SW 1271 (cell line): Measurements from ENCODE around the gene UPP1.
A peak's percentile ranks its signal among the peaks of the same experiment; 100 is the strongest.

Source experiments
- DNase-seq, 2 experiments: peaks; one replicate each; lab custom pipeline; 2025; lab: John Stamatoyannopoulos, UW

Gene UPP1

DNA sequence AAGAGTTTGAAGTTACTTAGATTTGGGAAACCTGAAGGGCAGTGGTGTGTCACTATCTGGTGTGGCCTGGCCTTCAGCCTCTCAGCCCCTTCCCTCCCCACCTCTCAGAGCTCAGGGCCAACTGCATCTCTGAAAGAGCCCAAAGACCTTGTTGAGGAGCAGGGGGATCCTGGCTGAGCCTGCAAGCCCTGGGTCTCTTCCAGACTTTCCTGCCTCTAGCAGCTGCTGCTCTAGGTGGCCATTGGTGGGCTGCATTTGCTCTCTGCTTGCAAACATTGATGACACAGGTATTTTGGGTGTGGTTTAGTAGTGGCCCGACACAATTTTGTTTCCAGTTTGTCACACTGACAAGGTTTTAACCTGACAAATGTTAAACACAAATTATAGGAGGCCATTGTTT lies 3.1 kb upstream of the UPP1 start:
- DNase-seq: no peak

GRCh38 chr7:48087349-48087748 lies 1.7 kb upstream of the UPP1 start:
- DNase-seq: peak in 1 of 2 experiments; percentile 17

- peak; percentile 69 to 88 for DNase-seq
These were observed 463 bp upstream of the UPP1 start for GRCh38 chr7:48088559-48089045.

DNA sequence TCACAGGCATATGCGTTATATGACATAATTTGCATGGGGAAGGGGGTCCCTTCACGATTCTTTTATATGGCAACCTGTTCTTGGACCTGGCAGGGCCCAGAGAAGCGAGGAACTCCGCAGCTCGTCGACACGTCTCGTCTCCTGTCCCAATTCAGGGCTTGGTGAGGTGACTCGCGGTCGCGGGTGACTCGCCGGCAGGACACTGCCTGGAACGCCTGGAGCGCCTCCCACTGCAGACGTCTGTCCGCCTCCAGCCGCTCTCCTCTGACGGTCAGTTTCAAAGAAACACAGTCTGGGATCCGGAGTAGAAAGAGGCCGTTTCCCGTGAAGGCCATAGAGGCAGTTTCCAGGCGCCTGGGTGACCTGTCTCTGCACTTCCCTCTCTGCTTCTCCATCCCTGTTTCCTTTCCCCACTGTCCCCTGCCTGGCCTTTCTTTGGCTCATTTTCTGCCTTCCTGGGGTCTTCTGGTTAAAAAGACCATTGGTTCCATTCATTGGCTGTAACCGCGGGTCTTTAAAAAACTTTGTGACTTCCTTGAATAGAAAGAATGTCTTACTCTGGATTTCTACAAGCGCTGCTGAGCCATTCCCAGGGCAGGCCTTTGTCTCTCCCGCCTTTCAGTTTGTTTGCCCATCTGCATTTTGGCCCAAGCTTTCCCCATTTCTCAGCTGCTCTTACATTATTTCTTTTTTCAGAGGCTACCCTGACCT lies 1.2 kb downstream of the UPP1 start:
- DNase-seq: no peak

- DNase-seq: no peak
These were observed 2.7 kb downstream of the UPP1 start for GRCh38 chr7:48091506-48092433.

GRCh38 chr7:48094861-48095293 lies 5.8 kb downstream of the UPP1 start:
- DNase-seq: peak in 1 of 2 experiments; percentile 9

- DNase-seq: no peak
These were observed 7.2 kb downstream of the UPP1 start for GRCh38 chr7:48096273-48096672.

- DNase-seq: no peak
These were observed 8.6 kb downstream of the UPP1 start for GRCh38 chr7:48097521-48098231.

DNA sequence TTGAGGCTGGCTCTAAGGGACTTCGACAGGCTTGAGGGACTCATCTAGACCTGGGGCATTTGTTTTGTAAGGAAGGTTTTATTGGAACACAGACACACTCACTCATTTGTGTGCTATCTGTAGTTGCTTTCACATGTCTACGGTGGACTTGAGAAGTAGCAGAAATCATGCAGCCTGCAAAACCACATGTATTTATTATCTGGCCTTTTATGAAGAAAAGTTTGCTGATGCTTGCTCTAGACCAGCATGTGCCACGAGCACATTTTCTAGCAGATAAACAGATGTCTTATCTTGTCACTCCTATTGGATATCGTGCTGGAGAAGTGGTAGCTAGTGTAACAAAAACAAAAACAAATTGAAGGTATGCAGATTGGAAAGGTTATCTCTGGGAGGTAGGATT lies 9.8 kb downstream of the UPP1 start:
- DNase-seq: no peak

- DNase-seq: no peak
These were observed 10.7 kb downstream of the UPP1 start for GRCh38 chr7:48099781-48100180.

- DNase-seq: no peak
These were observed 12.3 kb downstream of the UPP1 start for GRCh38 chr7:48101352-48101751.

DNA sequence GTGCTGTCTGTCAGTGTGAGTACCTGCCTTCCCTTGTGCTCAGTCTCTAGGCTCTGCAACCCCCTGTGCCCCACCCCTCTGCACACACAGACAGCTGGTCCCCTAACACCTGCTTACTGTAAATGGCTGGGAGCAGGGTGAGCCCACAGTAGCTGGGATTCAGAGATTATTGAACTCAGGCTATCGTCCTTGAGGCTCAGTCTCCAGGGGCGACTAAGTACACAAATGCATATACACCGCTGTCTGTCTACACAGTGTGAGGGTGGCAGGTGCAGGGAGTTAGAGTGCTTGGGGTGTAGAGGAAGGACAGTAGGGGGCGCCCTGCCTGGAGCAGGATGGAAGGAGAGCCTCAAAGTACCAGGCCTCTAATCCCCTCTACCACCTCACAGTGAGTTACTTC lies 12.9 kb downstream of the UPP1 start:
- no peak for DNase-seq

DNA sequence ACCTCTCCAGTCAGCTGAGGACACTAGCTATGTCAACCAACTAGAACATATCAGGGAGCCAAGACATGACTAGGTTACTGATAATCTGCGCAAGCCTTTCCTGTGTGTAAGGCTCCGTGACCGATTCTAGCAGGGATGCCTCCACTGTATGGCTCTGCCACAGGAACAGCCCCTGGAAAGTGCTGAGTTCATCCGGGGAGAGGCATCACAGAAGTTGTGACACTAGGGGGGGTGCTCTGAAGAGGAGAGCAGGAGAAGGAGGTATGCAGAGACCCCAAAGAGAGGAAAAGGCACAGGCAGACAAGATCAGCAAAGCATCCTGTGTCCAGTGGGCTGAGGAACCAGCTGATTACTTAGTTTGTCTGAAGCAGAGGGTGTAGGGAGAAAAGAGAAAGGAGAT lies 13.5 kb downstream of the UPP1 start:
- DNase-seq: no peak

- DNase-seq: no peak
These were observed 16.0 kb downstream of the UPP1 start for GRCh38 chr7:48105045-48105444.

DNA sequence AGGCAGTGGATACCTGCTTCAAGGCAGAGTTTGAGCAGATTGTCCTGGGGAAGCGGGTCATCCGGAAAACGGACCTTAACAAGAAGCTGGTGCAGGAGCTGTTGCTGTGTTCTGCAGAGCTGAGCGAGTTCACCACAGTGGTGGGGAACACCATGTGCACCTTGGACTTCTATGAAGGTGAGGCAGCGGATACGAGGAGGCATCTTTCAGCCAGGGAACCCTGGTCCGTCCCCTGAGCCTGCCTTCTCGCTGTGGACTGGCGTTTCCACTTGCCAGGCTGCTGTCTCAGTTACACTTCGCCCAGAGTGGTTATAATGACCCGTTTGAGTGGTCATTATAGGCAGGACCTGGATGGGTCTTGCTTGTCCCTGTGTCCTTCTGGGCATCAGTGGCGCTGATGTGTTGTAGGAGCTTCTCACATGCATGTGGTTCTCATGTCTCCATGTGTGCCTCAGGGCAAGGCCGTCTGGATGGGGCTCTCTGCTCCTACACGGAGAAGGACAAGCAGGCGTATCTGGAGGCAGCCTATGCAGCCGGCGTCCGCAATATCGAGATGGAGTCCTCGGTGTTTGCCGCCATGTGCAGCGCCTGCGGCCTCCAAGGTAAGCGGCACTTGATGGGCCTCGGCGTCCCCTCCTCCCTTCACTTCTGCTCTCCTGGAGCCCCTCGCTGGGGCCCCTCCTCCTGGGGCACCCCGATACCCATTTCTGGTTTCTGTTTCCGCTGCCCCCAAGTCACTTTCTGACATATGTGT lies 18.0 kb downstream of the UPP1 start:
- DNase-seq: no peak

DNA sequence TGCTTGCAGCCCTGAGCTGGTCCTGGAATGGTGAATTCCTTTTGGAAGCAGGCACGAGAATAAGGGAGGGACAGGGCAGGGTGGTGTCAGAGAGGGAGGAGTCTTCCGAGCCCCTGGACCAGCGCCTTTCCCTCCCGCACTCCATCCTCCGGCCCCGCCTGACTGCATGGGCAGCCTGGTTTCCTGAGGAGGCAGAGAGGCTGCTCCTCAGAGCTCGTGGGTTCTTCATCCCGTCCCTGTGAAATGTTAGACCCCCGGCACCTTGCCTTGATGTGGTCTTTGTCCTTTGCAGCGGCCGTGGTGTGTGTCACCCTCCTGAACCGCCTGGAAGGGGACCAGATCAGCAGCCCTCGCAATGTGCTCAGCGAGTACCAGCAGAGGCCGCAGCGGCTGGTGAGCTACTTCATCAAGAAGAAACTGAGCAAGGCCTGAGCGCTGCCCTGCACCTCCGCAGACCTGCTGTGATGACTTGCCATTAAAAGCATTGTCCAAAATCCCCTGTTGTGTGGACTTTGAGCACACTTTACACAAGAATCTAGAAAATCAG lies 18.9 kb downstream of the UPP1 start:
- no peak for DNase-seq

- DNase-seq: no peak
These were observed 20.1 kb downstream of the UPP1 start for GRCh38 chr7:48108959-48109847.

GRCh38 chr7:48109848-48110663 lies 21.0 kb downstream of the UPP1 start:
- DNase-seq: peak in 1 of 2 experiments; percentile 39

DNA sequence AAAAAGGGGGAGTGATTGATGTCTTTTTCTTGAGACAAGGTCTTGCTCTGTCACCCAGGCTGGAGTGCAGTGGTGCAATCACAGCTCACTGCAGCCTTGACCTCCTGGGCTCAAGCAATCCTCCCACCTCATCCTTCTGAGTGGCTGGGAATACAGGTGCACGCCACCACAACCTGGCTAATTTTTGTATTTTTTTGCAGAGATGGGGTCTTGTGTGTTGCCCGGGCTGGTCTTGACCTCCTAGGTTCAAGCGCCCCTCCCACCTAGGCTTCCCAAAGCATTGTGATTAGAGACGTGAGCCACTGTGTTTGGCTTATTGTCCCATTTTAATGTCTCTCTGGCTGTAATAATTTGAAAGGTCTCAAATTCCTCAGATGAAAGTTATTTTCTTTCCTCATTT lies 21.8 kb downstream of the UPP1 start:
- no peak for DNase-seq
